Ovary (tissue), 3 donors: ENCODE data around the gene DYNC2I2.

ENCODE experiments used
- CTCF ChIP-seq, 3 donors: fragments of 450-650 bp in 2 of 3; fragments of 200-600 bp in 1 of 3; IDR thresholded peaks; one replicate each; pipeline versions ENCODE4 v1.5.1 to v1.8.0; 2016 to 2022; ENCODE audit warnings: antibody characterized with exemption in 3 of 3, mild to moderate bottlenecking in 1 of 3
- EP300 ChIP-seq: sonication (generic); formaldehyde crosslinking; IDR thresholded peaks from one replicate; pipeline ENCODE4 v1.6.1; 2017; ENCODE audit warnings: antibody characterized with exemption
- POLR2A ChIP-seq: fragments of 450-650 bp; IDR thresholded peaks from one replicate; pipeline ENCODE4 v1.6.1; 2017; ENCODE audit warnings: antibody characterized with exemption, mild to moderate bottlenecking, moderate library complexity
- donor health status: DM: no; HTN: no; CAD: no.

DNA sequence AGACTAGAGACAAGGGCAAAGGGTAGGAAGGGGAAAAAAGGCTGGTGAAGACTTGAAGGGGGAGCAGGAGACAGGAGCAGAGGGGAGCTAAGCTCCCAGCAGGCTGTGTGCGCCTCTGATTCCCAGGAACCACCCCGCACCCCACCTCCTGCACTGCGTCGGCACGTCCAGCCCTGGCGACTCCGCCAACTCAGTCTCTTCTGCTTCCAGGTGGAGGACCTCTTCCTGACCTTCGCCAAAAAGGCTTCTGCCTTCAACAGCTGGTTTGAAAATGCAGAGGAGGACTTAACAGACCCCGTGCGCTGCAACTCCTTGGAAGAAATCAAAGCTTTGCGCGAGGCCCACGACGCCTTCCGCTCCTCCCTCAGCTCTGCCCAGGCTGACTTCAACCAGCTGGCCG, 30.5 kb downstream of the DYNC2I2 start:
- no peak for TF ChIP-seq CTCF (IDR thresholded peaks at IDR 0.05)
- TF ChIP-seq EP300 = no peak
- no peak for TF ChIP-seq POLR2A
